Measurements from ENCODE around the gene PROCA1. TPM values are rescaled to one million over a fixed set of nuclear protein-coding genes. Genes with fewer than 3 reads are reported as not detected.

PROCA1 gene
- total RNA-seq, 2 experiments from 2014 or later = 4.0 to 4.5 TPM

DNA sequence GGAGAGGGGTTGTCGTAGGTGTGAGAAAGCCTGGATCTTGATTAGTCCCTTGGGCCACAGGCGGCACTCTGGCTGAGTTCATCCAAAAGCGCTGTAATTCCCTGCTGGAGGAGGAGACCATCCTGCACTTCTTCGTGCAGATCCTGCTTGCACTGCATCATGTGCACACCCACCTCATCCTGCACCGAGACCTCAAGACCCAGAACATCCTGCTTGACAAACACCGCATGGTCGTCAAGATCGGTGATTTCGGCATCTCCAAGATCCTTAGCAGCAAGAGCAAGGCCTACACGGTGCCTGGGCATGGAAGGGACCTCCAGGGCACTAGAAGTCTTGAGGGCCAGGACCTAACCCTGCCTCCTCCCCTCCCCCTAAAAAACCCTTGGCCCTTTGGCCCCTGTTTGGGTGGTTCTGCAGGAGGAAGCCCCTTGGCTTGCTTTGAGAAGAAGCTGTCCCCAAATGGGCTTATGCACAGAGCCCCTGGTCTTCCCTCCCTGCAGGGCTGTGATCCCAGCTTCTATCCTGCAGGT is 23.1 kb upstream of the PROCA1 start:
- Mint-ChIP-seq H3K9me3 (ENCODE audit: low read depth) (peaks cover 2% of the 10 kb centered on the region), H3K4me3 (no peak overlapping the region), H3K27me3 (no peaks in the 10 kb centered on the region), H3K4me1 (peaks cover 23% of the 10 kb centered on the region), H3K36me3 (ENCODE audit: low read depth) (peaks cover 9% of the 10 kb centered on the region), H3K27ac (no peak overlapping the region)
- ChIA-PET CTCF (interaction anchor here (1.2 to 1.5 kb wide), 4 partner anchors 8 to 29 kb away, joined by 4 to 10 read pairs (median 5); partner anchors contain the start of gene TLCD1), POLR2A (no interaction called here)
- ATAC-seq = no peak
- intact Hi-C loops (cut with DNase I, micrococcal nuclease) = no loop called here
- DNase-seq = no peak

GRCh38 chr17:28733346-28733745 is 21.7 kb upstream of the PROCA1 start:
- Mint-ChIP-seq H3K27ac (no peak overlapping the region), H3K9me3 (ENCODE audit: low read depth) (no peaks in the 10 kb centered on the region), H3K27me3 (no peaks in the 10 kb centered on the region), H3K4me3 (no peak overlapping the region), H3K4me1 (peaks cover 19% of the 10 kb centered on the region), H3K36me3 (ENCODE audit: low read depth) (no peaks in the 10 kb centered on the region)
- POLR2A ChIA-PET = no interaction called here
- ATAC-seq (no peak), DNase-seq (no peak)
- CTCF ChIA-PET = interaction anchor here (0.6 kb wide), 1 partner anchor 18 kb away, joined by 3 read pairs; no protein-coding TSS in a partner anchor
- intact Hi-C loops (cut with DNase I, micrococcal nuclease) = no loop called here

GRCh38 chr17:28729950-28730330 is 18.3 kb upstream of the PROCA1 start:
- ChIA-PET CTCF (interaction anchor here (0.5 to 8.9 kb wide), 6 partner anchors 11 to 804 kb away, joined by 3 to 294 read pairs (median 12); partner anchors contain the start of genes RPL23A and TRAF4), POLR2A (interaction anchor here (6.3 kb wide), 1 partner anchor 17 kb away, joined by 111 read pairs; the partner anchor contains the start of gene TRAF4)
- intact Hi-C loops (cut with DNase I, micrococcal nuclease) = loop anchor here (1.0 to 10.0 kb wide), 9 partner anchors 32 to 885 kb away; partner anchors contain the start of genes ABHD15 (in 1 of the 2), BLTP2 (in 1 of the 2), NUFIP2 (in 1 of the 2) and TP53I13 (in 1 of the 2)
- DNase-seq (no peak), ATAC-seq (no peak)
- H3K9me3 Mint-ChIP-seq (ENCODE audit: low read depth) = no peaks in the 10 kb centered on the region
- H3K27me3 Mint-ChIP-seq = no peaks in the 10 kb centered on the region
- H3K4me1 Mint-ChIP-seq = peaks cover 25% of the 10 kb centered on the region
- H3K36me3 Mint-ChIP-seq (ENCODE audit: low read depth) = peaks cover 8% of the 10 kb centered on the region
- H3K27ac Mint-ChIP-seq = peak overlapping the region; percentile 76
- H3K4me3 Mint-ChIP-seq = peak overlapping the region; percentile 99

DNA sequence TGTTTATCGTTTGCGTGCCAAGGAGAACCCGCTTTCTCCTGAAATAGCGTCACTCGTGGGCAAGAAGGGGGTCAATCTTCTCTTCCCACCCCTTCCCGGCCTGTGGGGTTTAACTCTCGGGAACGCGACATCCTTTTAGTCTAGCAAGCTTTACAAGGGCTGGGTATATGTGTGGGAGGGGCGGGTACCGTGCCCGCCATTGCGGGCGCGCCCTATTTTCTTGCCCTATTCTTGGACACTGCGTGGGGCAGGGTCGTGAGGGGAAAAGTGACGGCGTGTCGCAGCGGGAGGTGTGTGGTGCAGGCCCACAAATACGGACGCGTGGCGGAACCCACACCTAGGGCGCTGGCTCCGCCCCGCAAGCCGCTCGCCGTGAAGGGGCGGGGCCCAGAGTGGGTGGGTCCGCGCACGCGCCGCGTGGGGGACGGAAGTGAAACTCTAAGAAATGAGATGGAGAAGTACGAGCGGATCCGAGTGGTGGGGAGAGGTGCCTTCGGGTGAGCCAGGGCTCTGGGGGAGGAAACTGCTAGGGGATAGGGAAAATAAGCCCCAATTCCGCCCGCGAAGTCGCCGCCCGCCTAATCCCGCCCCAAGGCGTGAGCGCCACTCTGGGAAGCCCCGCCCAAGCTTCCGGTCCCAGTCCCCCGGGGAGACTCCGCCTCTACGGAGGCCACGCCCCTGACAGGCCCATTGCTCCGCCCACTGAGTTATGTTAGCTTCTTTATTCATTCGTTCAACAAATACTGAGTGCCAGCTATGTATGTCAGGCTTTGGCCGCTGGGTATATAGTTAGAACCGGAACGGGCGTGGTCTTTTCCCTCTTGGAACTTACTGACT is 16.9 kb upstream of the PROCA1 start, which contains the start of gene NEK8:
Gene NEK8 (plus strand): TSS at position 425 of the 837 bp plus-strand sequence. CDS start 26 bp downstream, at position 451.
- Mint-ChIP-seq H3K9me3 (ENCODE audit: low read depth) (no peaks in the 10 kb centered on the region), H3K27me3 (no peaks in the 10 kb centered on the region), H3K27ac (peak within 1 kb of the TSS; percentile 99), H3K4me3 (peak within 1 kb of the TSS; percentile 99), H3K36me3 (ENCODE audit: low read depth) (peaks cover 22% of the 10 kb centered on the region), H3K4me1 (peaks cover 39% of the 10 kb centered on the region)
- intact Hi-C loops (cut with DNase I, micrococcal nuclease) = loop anchor here (1.0 to 10.0 kb wide), 15 partner anchors 8 to 886 kb away; partner anchors contain the start of genes ABHD15 (in 1 of the 2), BLTP2 (in 1 of the 2), DHRS13 (in 1 of the 2) and NUFIP2 (in 1 of the 2)
- POLR2A ChIA-PET = interaction anchor here (0.6 to 6.3 kb wide), 16 partner anchors 9 to 223 kb away, joined by 3 to 111 read pairs (median 4); partner anchors contain the start of genes PHF12, PROCA1, RPL23A and TRAF4
- peak; percentile 50 for ATAC-seq
- peak; percentile 99 for DNase-seq
- CTCF ChIA-PET = interaction anchor here (0.5 to 8.9 kb wide), 25 partner anchors 9 to 420 kb away, joined by 3 to 294 read pairs (median 4); partner anchors contain the start of genes FAM222B, PHF12, PROCA1 and RPL23A

GRCh38 chr17:28726627-28727491 is 15.2 kb upstream of the PROCA1 start:
- intact Hi-C loops (cut with DNase I, micrococcal nuclease) = loop anchor here (1.0 to 10.0 kb wide), 12 partner anchors 23 to 888 kb away; partner anchors contain the start of genes ABHD15 (in 1 of the 2), DHRS13 (in 1 of the 2), FAM222B (in 1 of the 2) and NUFIP2 (in 1 of the 2)
- H3K36me3 Mint-ChIP-seq (ENCODE audit: low read depth) = peaks cover 38% of the 10 kb centered on the region
- POLR2A ChIA-PET = interaction anchor here (0.6 to 6.3 kb wide), 14 partner anchors 12 to 391 kb away, joined by 3 to 111 read pairs (median 4); partner anchors contain the start of genes PHF12, PROCA1, TNFAIP1 and TRAF4

GRCh38 chr17:28726226-28726626 is 14.5 kb upstream of the PROCA1 start, which contains the start of gene TLCD1:
Gene TLCD1 (minus strand): TSS chr17:28726233. CDS start chr17:28726097, 136 bp downstream.
- Mint-ChIP-seq H3K9me3 (ENCODE audit: low read depth) (no peaks in the 10 kb centered on the region), H3K27ac (peak within 1 kb of the TSS; percentile 99), H3K36me3 (ENCODE audit: low read depth) (peaks cover 44% of the 10 kb centered on the region), H3K4me1 (peaks cover 55% of the 10 kb centered on the region), H3K27me3 (no peaks in the 10 kb centered on the region), H3K4me3 (peak within 1 kb of the TSS; percentile 99)
- peak; percentile 25 for ATAC-seq
- intact Hi-C loops (cut with DNase I, micrococcal nuclease) = loop anchor here (1.0 to 10.0 kb wide), 8 partner anchors 36 to 889 kb away; partner anchors contain the start of genes ABHD15 (in 1 of the 2), NUFIP2 (in 1 of the 2) and TP53I13 (in 1 of the 2)
- CTCF ChIA-PET = interaction anchor here (0.6 to 8.9 kb wide), 43 partner anchors 9 to 1260 kb away, joined by 3 to 294 read pairs (median 4); partner anchors contain the start of genes BLTP2, DHRS13, FAM222B and FLOT2
- POLR2A ChIA-PET = interaction anchor here (0.6 to 6.3 kb wide), 14 partner anchors 12 to 391 kb away, joined by 3 to 111 read pairs (median 4); partner anchors contain the start of genes PHF12, PROCA1, TNFAIP1 and TRAF4
- peak; percentile 85 for DNase-seq

More at GRCh38 chr17:28726627-28727491, 15.2 kb upstream of the PROCA1 start:
- H3K27me3 Mint-ChIP-seq = no peaks in the 10 kb centered on the region
- ATAC-seq = peak; percentile 35
- peak overlapping the region; percentile 99 for H3K27ac Mint-ChIP-seq
- peak overlapping the region; percentile 99 for H3K4me3 Mint-ChIP-seq
- peaks cover 51% of the 10 kb centered on the region for H3K4me1 Mint-ChIP-seq
- peak; percentile 97 for DNase-seq
- H3K9me3 Mint-ChIP-seq (ENCODE audit: low read depth) = no peaks in the 10 kb centered on the region
- CTCF ChIA-PET = interaction anchor here (0.5 to 8.9 kb wide), 63 partner anchors 7 to 1259 kb away, joined by 3 to 294 read pairs (median 4); partner anchors contain the start of genes BLTP2, DHRS13, FAM222B and FLOT2

DNA sequence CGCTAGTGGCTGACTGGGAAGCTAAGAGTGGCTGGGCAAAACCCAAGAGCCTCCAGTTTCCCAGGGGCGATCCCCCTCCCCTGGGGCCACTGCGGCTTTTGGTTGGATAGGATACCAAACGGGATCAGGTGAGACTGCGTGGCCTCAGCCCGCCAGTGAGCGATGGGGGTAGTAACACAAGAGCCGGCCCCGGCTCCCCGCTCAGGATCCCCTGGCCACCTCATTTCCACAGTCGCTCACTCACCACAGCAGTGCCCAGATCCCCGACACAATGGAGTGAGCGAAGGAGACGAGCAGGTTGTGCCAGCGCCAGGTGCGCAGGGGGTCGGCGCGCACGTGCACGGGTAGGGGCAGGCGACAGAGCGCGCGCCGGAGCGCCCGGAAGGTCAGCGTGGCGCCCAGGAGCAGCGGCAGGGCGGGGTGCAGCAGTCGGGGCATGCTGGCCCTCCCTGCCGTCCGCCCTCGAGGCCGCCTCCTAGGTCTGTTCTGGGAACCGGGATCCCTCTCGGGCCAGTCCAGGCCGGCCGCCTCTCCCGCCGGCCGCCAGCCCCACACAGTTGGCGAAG is 14.1 kb upstream of the PROCA1 start:
- peak; percentile 72 for DNase-seq
- Mint-ChIP-seq H3K4me3 (peak overlapping the region; percentile 99), H3K9me3 (ENCODE audit: low read depth) (no peaks in the 10 kb centered on the region), H3K36me3 (ENCODE audit: low read depth) (peaks cover 49% of the 10 kb centered on the region), H3K27ac (peak overlapping the region; percentile 90), H3K27me3 (no peaks in the 10 kb centered on the region), H3K4me1 (peaks cover 59% of the 10 kb centered on the region)
- intact Hi-C loops (cut with DNase I, micrococcal nuclease) = loop anchor here (1.0 to 10.0 kb wide), 8 partner anchors 37 to 889 kb away; partner anchors contain the start of genes ABHD15 (in 1 of the 2), NUFIP2 (in 1 of the 2) and TP53I13 (in 1 of the 2)
- ChIA-PET CTCF (interaction anchor here (0.7 to 8.9 kb wide), 22 partner anchors 9 to 391 kb away, joined by 3 to 294 read pairs (median 6); partner anchors contain the start of genes BLTP2, FAM222B, PHF12 and PROCA1), POLR2A (interaction anchor here (0.6 to 6.3 kb wide), 10 partner anchors 9 to 226 kb away, joined by 3 to 111 read pairs (median 6); partner anchors contain the start of genes PHF12, PROCA1 and TRAF4)
- peak; percentile 0 for ATAC-seq

- no peaks in the 10 kb centered on the region for H3K27me3 Mint-ChIP-seq
- peak overlapping the region; percentile 99 for H3K4me3 Mint-ChIP-seq
- no peaks in the 10 kb centered on the region for H3K9me3 Mint-ChIP-seq (ENCODE audit: low read depth)
- H3K36me3 Mint-ChIP-seq (ENCODE audit: low read depth) = peaks cover 54% of the 10 kb centered on the region
- peak overlapping the region; percentile 90 for H3K27ac Mint-ChIP-seq
- ATAC-seq (no peak), DNase-seq (peak; percentile 50)
- intact Hi-C loops (cut with DNase I, micrococcal nuclease) = loop anchor here (5.0 to 10.0 kb wide), 6 partner anchors 37 to 890 kb away; partner anchors contain the start of genes ABHD15 (in 1 of the 2), NUFIP2 (in 1 of the 2) and TP53I13 (in 1 of the 2)
- ChIA-PET POLR2A (interaction anchor here (0.6 to 6.3 kb wide), 8 partner anchors 9 to 225 kb away, joined by 3 to 111 read pairs (median 5); partner anchors contain the start of gene TRAF4), CTCF (interaction anchor here (0.5 to 8.9 kb wide), 7 partner anchors 9 to 233 kb away, joined by 3 to 294 read pairs (median 4); partner anchors contain the start of genes PHF12 and TRAF4)
- peaks cover 60% of the 10 kb centered on the region for H3K4me1 Mint-ChIP-seq
Observed at GRCh38 chr17:28725166-28725659, 13.5 kb upstream of the PROCA1 start.

All from activated CD4-positive, alpha-beta T cell treated with anti-CD3 and anti-CD28 coated beads for 36 hours (primary cell).